ENCODE measurements around the gene TENM4.

Gene TENM4

DNA sequence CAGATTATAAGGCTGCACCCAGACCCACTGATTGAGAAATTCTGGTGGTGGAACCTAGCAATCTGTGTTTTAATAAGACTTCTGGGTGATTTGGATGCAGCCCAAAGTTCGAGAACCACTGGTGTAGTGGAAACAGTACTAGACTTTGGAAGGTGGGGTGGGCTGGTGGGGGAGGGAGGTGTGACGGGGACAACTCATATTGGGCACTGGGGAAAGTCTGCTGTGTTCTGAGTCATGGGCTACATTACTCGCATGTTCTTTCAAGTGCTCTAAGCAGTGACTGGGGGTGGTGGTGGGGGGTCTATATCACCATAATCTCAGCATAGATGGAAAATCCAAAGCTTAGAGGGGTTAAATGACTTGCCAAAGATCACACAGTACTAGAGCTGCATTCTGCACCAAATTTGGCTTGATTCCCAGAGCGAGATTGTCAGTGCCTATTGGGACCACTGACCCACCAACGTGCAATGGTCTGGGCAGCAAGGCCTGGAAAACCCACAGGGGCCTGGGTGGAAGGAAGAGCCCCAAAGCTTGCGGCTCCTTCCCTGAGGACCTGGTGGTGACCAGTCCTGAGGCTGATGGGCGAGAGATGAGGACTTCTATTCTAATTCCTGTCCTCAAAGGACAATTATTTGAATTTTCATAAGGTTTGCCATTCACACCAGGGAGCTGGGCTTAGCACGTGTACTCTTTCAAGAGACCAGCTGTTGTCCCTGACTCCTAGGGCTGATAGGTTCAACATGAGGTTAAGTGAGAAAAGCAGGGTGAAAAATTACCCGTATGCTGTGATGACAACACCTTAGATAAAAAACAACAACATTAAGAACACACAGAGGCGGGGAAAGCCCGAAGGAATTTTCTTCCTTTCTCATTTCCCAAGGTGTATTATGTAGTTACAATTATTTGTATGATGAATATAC, 788.6 kb downstream of the TENM4 start:
- H3K4me3 ChIP-seq (ENCODE audit: low read depth, low read length), result no peak overlapping the region
- DNase-seq (ENCODE audit: low read depth), result no peak
- TF ChIP-seq, protein P1, sequence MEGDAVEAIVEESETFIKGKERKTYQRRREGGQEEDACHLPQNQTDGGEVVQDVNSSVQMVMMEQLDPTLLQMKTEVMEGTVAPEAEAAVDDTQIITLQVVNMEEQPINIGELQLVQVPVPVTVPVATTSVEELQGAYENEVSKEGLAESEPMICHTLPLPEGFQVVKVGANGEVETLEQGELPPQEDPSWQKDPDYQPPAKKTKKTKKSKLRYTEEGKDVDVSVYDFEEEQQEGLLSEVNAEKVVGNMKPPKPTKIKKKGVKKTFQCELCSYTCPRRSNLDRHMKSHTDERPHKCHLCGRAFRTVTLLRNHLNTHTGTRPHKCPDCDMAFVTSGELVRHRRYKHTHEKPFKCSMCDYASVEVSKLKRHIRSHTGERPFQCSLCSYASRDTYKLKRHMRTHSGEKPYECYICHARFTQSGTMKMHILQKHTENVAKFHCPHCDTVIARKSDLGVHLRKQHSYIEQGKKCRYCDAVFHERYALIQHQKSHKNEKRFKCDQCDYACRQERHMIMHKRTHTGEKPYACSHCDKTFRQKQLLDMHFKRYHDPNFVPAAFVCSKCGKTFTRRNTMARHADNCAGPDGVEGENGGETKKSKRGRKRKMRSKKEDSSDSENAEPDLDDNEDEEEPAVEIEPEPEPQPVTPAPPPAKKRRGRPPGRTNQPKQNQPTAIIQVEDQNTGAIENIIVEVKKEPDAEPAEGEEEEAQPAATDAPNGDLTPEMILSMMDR (conservative IDR thresholded peaks at IDR 0.05; ENCODE audit: low read depth, low read length), result no peak

DNA sequence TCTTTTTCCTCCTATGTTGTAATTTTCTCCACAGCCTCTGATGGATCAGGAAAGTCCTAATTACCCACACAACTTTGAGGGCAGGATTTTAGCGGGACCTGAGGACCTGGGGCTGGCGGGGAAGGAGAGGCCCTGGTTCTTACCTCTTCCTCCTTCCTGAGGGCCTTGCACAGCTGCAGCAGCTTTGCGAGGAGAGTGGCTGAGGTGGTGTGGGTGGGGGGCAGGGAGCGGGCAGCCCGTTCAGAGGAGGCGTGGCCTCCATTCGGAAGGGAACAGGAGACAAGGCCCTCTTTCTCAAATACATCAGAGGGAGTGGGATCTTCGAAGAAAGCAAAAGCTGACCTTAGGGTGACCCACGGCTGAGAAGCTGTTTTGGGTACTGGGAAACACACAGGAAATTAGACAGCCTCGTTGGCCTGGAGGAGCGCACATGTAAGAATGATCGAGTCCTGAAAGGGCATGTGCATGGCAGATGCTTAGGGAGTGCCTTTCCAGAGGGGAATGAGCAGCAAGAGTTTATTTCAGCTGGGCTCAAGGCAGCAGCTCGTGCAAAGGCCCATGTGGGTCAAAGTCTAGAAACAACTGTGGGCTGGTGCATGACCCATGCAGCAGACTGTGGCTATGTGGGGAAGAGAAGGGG, 789.6 kb downstream of the TENM4 start:
- no peak overlapping the region for H3K4me3 ChIP-seq (ENCODE audit: low read depth, low read length)
- TF ChIP-seq, protein P1 (conservative IDR thresholded peaks at IDR 0.05; ENCODE audit: low read depth, low read length), result no peak
- no peak for DNase-seq (ENCODE audit: low read depth)

DNA sequence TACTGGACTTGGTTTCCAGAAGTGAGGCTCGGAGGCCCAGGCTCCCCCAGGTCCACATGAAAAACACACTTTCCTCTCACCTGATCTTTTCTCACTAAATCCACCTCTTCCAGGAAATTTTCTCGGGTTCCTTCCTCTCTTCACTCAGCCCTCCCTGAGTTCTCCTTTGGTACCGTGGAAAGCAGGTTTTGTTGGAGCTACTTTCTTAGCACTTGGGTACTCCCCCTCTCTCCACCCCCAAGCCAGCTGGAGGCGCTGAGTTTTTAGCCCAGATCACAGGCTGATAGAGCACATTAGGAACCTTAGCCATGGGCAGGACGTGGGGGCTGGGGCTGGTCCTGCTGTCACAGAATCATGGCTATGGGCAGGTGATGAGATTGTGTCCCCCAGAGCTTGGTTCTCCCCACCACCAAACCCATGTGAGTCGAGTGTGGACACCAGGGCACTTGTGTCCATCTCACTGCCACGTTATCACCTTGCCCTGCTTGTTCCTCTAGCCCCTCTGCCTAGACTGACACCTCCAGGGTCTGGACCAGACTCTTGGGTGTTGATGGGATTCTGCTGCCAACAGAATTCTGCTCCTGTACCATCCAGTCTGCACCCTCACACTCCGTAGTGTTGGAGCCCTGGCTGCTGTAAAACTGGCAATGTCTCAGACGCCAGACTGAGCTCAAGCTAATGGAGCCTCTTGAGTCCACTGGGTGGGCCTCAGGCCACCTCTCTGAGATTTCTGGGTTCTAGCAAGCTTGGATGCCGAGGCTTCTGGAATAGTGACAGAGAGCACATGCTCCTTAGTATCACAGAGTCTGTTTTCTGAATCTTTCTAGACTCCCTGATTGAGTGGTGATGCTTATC, 791.2 kb downstream of the TENM4 start:
- no peak for DNase-seq (ENCODE audit: low read depth)
- H3K4me3 ChIP-seq (ENCODE audit: low read depth, low read length), result no peak overlapping the region
- TF ChIP-seq, protein P1 (conservative IDR thresholded peaks at IDR 0.05; ENCODE audit: low read depth, low read length), result no peak

DNA sequence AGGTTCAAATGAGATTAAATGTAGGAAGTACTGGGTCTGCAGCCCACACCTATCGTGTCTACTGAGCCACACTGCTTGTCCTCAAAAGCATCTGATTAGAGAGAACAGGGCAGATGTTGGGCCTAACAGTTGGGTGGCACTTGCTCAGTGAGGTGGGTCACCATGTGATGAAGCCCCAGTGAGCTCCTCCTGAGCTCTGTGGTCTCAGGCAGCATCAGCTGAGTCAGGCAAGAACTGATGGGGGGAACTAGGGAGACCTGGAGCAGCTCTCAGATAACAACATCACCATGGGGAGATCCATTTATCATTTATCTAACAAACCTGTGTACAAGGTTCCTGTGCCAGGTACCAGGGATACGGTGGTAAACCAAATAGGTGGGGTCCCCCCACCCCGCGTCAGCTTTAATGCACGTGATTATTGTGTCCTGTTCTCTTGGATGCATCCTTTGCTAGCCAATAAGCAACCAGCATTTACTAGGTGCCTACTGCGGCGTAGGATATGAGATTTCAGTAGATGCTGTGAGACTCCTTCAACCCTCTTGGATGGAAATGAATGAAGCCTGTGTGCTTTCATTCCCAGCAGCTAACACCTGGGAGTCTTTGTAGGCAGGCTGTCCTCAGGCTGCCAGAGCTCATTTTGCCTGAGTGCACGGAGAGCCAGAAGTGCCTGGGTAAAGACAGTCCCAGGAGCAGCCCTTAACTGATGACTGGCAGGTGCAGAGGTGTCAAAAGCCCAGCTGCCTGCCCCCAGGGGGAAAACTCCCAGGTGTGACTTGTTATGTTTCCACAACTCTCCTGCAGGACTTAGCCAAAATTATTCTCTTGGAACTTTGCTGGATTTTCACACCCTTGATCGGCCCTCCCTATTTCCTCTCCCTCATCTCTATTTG, 792.6 kb downstream of the TENM4 start:
- TF ChIP-seq, protein P1 (conservative IDR thresholded peaks at IDR 0.05; ENCODE audit: low read depth, low read length), result no peak
- H3K4me3 ChIP-seq (ENCODE audit: low read depth, low read length), result no peak overlapping the region
- no peak for DNase-seq (ENCODE audit: low read depth)

DNA sequence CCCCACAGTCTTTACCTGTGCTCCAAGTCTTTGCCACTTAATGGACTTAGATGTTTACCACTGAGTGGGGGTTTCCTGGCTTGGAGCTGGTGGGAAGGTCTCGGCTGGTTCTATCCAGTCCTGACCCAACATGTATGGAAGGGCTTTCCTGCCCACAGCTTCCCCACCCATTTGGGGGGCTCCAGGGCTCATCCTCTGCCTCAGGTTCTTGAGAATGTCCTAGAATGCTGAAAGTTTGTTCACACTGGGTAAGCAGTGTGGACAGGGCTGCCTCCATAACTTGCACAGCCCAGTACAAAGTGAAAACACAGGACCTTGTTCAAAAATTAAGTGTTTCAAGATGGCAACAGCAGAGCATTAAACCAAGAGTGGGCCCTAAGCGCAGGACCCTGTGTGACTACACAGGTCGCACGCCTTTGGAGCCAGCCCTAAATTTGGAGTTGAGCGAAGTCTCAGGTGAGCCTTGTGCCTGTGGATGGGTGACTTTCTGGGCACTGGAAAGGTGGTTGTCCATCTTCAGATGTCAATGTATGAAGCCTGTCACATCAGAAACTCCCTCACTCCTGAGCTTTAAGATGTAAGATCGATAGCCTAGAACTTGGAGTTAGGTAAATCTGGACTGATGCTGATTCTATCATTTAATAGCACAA, 793.4 kb downstream of the TENM4 start:
- no peak for DNase-seq (ENCODE audit: low read depth)
- TF ChIP-seq, protein P1 (conservative IDR thresholded peaks at IDR 0.05; ENCODE audit: low read depth, low read length), result no peak

More for the DNA sequence above, 793.4 kb downstream of the TENM4 start:
- H3K4me3 ChIP-seq (ENCODE audit: low read depth, low read length), result no peak overlapping the region

All from choroid plexus epithelial cell (primary cell).